Inflammatory macrophage treated with lipopolysaccharide for 4 hours (primary cell): ENCODE data around the gene AKT3.

Source experiments
- DNase-seq: peaks from one replicate; pipeline ENCODE4 v3.0.0-alpha.2; 2020

AKT3 gene

GRCh38 chr1:243730487-243731150, 119.4 kb downstream of the AKT3 start:
- no peak for DNase-seq

- no peak for DNase-seq
These were observed 120.1 kb downstream of the AKT3 start for GRCh38 chr1:243729956-243730355.

DNA sequence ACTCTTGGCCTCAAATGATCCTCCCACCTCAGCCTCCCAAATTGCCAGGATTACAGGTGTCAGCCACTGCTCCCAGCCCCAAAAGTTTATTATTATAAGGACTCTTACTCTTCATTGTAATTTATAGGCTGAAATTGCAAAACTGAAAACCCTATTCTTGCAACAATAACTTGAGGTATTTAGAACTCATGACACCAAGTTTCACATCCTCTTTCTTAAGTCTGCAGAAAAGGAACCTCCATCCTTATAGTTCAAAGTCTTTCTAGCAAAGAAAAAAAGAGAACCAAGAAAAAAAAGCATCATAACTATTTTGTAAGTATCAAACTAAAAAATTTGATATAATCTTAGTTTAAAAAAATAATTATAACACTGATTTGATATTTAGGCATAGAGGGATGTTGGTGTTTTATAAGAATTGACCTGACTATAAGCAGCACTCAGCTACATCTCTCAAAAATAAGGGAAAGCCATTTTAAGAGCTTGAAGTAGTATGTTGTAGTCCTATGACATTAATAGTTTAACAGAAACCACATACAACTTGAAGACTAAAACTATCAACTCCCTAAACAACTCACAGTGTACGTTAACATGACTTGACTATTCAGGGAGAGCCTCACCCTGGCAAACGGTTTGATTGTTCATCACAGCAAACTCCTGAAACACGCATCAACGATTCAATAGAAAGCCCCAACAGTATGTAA, 122.4 kb downstream of the AKT3 start:
- peak; percentile 95 for DNase-seq

GRCh38 chr1:243726806-243727502, 123.1 kb downstream of the AKT3 start:
- no peak for DNase-seq

DNA sequence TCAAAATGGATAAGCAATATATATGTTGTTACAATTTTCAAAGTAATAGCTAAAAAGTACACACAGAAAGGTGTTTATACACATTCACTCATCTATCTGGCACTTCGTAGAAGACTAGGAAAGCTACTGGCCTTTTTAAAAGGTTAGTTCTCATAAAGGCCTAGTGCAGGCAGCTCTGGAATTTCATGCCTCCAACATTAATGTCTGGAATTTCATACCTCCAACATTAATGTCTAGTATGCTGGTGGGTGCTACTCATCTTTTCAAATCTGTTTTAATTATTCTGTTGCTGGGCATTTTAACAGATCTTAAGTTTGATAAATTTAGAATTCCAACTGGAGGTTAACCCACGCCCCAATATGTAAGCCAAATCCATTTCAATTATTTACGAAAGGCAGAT, 124.2 kb downstream of the AKT3 start:
- no peak for DNase-seq

DNA sequence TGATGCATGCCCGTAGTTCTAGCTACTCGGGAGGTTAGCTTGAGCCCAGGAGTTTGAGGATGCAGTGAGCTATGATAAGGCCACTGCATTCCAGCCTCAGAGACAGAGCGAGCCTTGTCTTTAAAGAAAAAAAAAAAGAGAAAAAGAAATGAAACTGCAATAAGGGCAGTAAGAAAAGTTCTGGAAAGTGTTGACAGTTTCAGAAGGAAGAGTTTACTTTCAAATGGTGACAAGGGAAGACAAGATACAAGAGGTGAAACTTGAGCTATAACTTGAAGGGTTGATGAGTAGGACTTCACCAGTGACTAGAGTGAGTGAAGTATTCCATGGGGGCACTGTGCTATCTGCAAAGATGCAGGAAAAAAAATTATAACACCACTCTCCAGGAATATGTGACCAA, 125.0 kb downstream of the AKT3 start:
- DNase-seq, result no peak

DNA sequence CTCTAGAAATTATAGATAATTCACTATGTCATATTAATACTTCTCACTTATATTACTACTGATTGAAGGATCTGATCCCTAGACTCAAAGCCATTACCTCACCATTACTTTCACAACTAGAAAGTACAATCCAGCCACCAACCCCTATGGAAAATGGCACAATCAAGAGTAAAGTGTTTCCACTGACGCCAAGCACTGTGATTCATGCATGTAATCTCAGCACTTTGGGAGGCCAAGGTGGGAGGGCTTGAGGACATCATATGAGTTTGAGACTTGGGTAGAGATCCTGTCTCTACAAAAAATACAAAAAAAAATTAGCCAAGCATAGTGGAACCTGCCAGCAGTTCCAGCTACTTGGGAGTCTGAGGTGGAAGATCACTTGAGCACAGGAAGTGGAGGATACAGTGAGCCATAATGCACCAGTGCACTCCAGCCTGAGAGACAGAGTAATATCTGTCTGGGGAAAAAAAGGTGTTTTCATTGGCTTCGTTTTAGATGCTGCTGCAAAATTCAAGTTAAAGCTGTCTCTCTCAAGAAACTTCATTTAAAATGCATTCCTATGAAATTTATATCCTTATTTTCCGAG, 126.5 kb downstream of the AKT3 start:
- DNase-seq, result peak; percentile 69

GRCh38 chr1:243723050-243723449, 127.0 kb downstream of the AKT3 start:
- no peak for DNase-seq

DNA sequence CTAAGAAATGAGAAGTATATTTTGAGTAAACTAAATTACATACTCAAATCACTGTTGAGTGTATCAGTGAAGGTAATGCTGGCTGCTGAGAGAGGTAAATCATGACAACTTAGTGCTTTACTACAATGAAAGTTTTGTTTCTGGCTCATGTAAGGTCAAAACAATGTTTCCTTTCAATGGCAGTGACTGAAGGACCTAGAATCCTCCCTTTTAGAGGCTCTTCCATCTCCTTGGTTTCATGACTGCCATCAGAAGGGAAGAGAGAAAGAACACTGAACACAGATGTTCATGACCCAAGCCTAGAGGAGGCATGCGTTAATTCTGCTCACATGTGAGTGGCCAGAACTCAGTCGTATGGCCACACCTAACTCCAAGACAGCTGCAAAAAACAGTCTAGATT, 130.6 kb downstream of the AKT3 start:
- no peak for DNase-seq

DNA sequence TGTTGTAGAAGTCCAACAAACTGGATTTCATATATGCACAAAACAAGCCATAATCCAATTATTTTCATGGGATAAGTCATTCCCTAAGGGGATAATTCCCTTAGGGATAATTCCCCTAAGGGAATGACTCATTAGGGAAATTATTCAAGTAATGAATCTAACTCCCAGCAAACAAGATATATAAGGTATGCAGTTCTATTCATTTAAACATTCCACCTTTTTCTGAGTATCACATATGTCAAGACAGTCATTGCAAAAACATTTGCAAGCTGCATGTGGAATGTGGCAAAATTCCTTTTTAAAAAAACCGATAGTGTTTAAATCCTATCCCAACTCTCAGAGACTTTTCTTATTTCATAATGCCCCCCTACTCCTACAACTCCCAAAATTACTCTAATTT, 131.2 kb downstream of the AKT3 start:
- DNase-seq, result no peak

- no peak for DNase-seq
These were observed 132.0 kb downstream of the AKT3 start for GRCh38 chr1:243718022-243718421.

DNA sequence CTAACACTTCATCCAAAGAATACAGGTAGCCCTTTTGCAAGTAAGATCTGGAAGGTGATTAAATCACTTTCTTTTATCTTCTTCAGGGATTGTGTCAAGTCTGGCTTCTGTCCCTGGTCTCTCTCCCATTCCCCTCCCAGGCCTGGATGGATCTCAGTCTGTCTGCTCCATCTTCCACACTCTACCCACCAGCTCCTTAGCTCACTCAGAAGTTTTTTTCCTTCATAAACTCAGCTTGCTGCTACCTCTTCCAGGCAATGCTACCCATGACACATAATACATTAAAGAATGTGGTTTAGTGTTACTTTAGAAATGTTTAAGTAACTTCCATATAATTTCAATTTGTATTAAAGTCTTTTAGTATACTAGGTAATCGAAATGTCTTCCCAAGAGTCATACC, 133.1 kb downstream of the AKT3 start:
- no peak for DNase-seq

GRCh38 chr1:243715285-243715684, 134.8 kb downstream of the AKT3 start:
- DNase-seq, result peak; percentile 27

- no peak for DNase-seq
These were observed 136.4 kb downstream of the AKT3 start for GRCh38 chr1:243713470-243714186.

GRCh38 chr1:243712941-243713340, 137.1 kb downstream of the AKT3 start:
- no peak for DNase-seq

GRCh38 chr1:243712242-243712641, 137.8 kb downstream of the AKT3 start:
- DNase-seq, result no peak

- peak; percentile 59 for DNase-seq
These were observed 139.6 kb downstream of the AKT3 start for GRCh38 chr1:243710467-243710866.

GRCh38 chr1:243708210-243708609, 141.8 kb downstream of the AKT3 start:
- no peak for DNase-seq

DNA sequence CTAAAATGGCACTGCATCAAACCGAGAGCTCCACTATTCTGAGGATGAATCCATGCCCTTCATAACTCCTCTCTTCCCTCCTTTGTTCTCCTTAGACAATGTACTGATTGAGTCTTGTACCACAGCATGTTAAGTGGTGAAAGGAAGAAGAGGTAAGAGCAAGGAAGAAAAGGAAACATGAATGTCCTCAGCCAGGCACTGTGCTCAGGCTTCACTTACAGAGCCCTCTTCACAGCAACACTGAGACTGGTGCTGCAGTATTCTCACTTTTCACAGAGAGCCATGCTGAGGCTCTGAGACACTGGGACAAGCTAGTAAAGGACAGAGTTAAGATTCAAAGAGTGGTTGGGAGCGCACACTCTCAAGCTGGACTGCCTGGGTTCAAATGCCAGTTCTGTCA, 143.5 kb downstream of the AKT3 start:
- no peak for DNase-seq

DNA sequence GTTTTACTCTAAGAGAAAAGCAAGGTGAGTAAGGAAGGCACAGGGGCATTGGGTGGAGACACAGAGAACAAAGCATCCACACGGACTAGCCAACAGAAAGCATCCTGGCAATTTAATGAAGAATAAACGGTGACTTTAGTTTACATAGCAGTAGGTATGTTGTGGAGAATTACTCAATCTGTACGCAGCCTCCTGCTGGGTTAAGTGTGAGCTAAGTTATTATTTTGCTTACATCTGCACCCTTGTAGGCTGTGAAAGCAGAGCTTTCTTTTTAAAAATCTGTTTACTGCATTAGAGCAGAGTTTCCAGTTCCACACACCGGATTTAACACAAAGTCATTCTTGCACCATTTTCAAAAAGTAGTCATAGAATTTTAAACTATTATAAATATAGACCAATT, 144.5 kb downstream of the AKT3 start:
- DNase-seq, result no peak

DNA sequence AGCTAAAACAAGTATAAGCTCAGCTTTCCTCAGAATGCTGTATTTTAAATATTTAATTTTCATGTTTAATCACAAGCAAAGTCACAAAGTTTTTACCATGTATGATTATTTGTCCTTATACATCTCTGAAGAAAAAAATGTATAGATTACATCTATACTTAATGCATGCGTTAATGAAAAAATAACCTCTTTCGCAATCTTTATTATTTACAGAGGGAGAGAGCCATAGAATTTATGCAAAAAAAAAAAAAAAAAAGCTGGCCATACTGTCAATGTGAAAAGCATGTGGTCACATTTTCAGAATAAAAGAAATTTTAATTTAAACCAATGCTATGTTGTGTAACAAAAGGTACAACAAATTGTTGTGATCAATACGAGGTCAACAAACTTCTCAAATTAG, 148.2 kb downstream of the AKT3 start:
- DNase-seq, result no peak

- DNase-seq, result no peak
These were observed 156.2 kb downstream of the AKT3 start for GRCh38 chr1:243693800-243694199.

- peak; percentile 73 for DNase-seq
These were observed 163.9 kb downstream of the AKT3 start for GRCh38 chr1:243686159-243686558.
